Measurements from ENCODE around the gene CD69.
"Not testable (repeated sequence)": the region's sequence is repeated elsewhere in the genome, so short reads cannot be mapped to it uniquely, and the experiment has no call there.

The CD69 gene

DNA sequence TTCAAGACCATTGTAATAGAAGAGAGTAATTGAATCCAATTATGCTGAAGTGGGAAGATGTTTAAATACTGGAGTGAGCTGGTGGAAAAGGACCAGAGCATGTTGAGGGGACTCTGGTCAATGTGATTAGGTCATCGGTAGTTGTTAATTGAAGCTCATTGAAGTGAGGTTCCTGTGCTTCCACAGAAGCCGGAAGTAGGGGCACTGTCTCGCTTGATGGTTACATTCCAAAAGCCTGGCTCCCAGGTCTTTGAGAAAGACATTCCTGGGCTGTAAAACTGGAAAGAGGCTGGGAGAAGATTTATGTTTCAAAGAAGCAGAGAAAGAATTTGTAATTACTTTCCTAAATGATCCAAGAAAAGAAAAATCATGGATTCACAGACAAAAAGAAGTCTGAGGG is 15.5 kb downstream of the CD69 start:
- no peak for DNase-seq

DNA sequence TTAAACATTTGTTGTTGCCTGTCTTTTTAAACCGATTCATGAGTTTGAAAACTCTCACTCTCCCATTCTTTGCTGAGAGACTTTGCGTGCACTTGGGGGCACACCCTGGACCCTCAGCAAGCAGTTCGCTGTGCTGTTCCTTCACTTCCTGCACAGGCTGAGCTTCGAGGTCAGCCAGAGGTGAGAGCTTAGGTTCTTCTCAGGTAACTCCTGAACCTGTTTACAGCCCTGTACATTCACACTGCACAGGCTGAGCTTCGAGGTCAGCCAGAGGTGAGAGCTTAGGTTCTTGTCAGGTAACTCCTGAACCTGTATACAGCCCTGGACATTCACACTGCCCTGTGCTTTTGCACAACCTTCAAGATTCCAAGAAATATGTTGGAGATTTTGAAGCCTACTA is 18.0 kb downstream of the CD69 start:
- DNase-seq: no peak

DNA sequence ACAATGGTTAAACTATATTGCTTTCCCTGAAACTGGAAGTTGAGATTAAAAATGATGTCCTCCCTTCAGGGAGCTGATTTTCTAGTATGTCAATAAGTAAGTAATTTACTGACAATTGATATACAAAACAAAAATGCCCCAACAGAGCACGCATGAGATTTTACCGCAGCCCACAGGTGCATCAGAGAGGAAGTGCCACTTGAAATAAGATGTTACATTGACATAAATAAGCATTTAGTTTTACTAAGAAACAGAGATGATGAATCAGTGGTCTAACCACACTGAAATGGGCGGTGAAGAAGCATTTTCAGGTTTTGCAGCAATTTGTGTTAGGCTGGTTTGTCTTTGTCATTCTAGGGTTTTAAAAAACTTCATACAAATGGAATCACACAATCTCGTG is 19.0 kb downstream of the CD69 start:
- DNase-seq: peak; percentile 65

DNA sequence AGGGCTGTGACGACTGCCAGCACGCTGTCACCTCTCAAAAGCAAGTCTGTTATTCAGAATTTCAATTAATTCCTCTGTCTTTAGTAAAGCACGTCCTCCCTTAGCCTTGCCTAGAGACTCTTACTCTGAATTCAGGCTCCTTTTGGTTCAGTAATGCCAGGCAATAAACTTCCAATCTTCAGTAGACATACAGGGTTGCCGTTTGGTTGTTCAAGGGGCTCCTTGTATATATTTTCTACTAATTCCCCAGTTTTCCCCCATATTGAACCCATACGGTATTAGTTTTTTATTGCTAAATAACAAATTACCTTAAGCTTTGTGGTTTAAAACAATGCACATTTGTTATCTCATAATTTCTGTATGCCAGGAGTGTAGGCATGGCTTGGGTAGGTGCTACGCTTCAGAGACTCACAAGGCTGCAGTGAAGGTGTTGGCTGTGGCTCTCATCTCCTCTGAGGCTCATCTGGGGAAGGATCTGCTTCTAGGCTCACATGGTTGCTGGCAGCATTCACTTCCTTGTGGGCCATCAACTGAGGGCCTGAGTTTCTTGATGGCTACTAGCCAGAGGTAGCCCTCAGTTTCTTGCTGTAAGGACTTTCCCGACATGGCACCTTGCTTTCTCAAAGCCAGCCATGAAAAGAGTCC is 20.5 kb downstream of the CD69 start:
- DNase-seq: no peak

DNA sequence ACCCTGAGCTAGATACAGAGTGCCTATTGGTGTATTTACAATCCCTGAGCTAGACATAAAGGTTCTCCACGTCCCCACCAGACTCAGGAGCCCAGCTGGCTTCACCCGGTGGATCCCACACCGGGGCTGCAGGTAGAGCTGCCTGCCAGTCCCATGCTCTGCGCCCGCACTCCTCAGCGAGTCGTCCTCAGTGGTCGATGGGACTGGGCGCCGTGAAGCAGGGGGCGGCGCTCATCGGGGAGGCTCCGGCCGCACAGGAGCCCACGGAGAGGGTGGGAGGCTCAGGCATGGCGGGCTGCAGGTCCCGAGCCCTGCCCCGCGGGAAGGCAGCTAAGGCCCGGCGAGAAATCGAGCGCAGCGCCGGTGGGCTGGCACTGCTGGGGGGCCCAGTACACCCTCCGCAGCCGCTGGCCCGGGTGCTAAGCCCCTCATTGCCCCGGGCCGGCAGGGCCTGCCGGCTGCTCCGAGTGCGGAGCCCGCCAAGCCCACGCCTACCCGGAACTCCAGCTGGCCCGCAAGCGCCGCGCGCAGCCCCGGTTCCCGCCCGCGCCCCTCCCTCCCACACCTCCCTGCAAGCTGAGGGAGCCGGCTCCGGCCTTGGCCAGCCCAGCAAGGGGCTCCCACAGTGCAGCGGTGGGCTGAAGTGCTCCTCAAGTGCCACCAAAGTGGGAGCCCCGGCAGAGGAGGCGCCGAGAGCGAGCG is 21.1 kb downstream of the CD69 start:
- DNase-seq: not testable (repeated sequence)

DNA sequence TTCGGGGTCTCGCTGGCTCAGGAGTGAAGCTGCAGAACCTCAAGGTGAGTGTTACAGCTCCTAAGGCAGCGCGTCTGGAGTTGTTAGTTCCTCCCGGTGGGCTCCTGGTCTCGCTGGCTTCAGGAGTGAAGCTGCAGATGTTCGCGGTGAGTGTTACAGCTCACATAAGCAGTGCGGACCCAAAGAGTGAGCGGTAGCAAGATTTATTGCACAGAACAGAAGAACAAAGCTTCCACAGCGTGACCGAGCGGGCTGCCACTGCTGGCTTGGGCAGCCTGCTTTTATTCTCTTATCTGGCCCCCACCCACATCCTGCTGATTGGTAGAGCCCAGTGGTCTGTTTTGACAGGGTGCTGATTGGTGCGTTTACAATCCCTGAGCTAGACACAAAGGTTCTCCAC is 21.8 kb downstream of the CD69 start:
- DNase-seq: not testable (repeated sequence)

DNA sequence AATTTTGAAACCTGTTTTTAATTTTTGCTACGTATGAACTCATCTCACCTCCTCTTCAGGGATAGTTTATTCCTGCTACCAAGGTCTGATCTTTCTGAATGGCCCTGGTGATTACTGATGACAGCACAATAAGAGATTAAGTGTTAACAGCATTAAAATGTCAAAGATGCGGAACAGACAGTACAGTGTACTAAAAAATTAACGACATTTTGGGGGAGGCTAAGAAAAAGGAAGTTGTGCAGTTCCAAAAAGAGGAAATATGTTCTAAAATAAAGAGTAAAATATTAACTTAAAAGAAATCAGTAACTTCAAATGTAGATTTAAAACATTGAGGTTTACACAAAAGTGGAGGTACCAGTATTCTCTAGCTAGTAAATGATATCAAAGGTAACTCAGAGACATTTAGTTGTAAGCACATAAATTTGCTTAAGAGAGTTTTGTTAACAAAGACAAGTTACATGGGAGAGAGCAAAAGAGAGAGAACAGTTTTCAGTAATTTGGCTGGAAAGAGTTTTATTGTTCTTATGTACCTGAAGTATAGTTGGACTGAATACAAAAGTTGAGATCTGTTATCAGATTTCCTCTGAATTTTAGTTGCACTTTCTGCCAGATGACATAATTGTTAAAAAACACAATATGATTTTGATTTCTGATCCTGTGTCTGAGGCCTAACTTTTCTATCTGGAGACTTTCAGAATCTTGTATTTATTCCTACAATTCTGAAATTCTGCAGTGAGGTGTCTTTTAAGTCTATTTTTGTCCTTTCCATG is 23.6 kb downstream of the CD69 start:
- DNase-seq: no peak

DNA sequence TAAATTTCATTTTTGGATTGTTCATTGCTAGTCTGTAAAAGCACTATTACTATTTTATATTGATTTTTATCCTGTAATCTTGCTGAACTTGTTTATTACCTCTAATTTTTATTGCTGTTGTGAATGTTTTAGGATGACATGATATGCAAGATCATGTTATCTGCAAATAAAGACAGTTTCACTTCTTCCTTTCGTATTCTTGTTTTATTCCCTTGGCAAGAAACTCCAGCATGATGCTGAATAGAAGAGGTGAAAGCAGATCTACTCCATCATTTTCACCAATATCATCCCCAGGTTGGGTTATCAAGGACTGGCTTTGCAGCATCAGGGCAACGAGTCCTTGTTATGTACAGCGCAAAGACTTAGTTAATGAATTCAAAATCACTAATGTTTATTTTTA is 25.1 kb downstream of the CD69 start:
- no peak for DNase-seq

DNA sequence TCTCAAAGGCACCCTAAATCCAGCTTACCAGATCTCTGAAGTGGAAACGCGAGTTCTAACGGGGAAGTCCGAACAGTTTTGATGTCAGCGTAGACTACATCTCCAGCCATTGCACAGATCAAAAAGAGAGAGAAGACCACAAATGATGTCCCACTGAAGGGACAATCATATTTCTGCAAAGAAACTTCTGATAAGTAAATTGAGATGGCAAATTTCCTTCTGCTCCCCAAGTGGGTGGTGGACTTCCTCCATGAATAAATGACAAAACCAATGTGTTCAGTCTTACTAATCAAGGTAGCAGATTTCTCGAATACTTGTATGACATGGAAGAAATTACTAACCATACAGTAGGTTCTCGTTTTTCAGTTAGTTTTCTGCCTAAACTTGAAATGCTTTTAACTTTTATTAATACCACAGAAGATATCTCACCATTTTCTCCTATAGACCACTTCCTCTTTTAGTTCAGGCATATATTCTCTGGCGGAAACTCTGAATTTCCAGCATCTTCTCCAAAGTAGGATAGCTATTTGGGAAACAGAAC is 27.7 kb downstream of the CD69 start, which contains the start of gene CLECL1:
TSS of gene CLECL1 (minus strand) at position 177 of the 541 bp plus-strand sequence.
- no peak for DNase-seq

DNA sequence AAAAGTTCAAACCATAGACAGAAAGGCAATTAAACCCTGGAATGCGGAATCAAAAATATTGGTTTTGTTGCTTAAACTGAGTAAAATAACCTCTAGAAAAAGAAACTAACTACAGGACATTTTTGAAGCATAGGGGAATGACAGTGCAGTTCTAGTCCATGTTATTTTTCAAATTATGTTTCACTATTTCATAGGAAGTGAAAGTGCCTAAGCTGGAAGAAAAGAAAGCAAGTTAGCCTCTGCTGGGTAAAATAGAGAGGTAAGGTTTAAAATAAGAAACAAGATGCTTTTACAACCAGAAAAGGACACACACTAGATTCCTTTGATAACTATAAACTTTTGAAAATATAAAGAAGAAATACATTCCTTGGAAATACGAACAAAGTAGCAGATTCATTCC is 28.9 kb downstream of the CD69 start:
- DNase-seq: no peak

DNA sequence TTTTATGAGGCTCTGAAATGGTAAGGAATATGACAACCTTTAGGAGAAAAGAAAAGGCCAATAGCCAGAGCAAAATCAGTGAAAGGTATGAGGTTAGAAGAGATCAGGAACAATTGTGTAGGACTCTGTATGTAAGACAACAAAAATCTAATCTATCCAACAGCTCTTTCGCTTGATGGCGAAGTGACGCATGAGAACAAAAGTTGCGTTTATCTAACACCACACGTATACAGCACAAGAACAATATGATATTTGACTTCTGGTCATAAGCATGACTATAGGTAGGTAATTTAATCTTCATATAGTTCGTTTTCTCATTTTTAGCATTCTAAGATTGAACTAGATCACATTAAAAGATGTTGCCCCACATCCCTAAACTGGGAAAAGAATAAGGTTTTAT is 29.3 kb downstream of the CD69 start:
- no peak for DNase-seq

DNA sequence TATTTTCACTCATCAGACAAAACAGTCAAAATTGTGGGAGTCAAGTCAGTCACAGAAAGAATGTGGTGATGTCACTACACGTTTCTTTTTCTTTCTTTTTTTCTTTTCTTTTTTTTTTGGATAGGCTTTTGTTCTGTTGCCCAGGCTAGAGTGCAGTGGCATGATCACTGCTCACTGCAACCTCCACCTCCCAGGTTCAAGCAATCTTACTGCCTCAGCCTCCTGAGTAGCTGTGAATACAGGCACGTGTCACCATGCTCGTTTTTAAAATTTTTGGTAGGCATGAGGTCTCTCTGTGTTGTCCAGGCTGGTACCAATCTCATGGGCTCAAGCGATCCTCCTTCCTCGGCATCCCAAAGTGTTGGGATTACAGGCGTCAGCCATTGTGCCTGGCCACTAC is 30.1 kb downstream of the CD69 start:
- no peak for DNase-seq

DNA sequence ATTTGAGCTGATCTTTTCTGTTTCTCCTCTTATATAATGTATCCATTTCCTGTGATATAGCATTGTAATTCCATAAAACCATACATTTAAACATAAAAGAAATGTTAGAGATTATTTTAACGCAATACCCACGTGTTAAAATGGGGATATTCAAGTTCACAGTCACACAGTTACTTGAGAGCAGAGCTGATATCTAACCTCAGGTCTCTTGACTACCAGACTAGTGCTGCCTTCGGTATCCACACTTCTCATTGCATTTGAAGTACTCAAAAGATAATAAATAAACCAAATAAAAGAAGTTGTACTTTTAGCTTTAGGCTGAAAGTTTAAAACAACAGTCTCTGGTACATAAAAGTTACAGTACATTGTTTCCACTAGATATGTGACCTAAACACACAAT is 30.7 kb downstream of the CD69 start:
- DNase-seq: no peak

DNA sequence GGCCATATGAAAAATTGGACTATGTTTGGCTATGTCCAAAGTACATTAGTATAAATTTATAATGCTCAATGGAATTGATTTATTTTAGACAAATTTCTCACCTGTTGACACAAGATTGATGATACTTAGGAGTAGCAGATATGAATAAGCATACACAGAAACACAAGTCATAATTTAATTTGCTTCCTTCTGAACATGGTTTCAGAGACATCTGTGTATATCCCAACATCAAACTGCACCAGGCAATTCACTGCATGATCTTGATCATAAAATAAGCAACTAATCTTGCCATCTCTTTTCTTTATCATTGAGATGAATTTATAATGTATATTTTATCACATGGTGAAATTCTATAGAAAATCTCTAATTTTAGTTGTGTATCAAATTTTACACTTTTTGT is 31.6 kb downstream of the CD69 start:
- no peak for DNase-seq

DNA sequence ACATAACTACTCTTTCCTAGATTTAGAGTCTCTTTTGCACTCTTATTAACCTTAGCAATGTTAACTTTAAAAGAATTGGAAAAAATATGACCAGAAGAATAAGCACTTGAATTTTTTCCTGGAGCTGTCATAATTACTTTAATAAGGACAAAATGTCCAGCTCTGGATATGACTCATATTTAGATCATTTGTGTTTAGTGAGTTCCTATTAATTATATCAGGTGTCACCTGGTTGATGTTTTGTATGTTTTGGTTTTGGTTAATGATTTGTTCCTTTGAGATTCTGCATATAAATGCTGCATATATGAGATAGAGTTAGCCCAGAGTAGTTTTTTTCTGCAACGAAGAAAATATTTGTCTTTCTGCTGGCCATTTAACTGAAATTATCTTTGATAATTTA is 32.9 kb downstream of the CD69 start:
- no peak for DNase-seq

DNA sequence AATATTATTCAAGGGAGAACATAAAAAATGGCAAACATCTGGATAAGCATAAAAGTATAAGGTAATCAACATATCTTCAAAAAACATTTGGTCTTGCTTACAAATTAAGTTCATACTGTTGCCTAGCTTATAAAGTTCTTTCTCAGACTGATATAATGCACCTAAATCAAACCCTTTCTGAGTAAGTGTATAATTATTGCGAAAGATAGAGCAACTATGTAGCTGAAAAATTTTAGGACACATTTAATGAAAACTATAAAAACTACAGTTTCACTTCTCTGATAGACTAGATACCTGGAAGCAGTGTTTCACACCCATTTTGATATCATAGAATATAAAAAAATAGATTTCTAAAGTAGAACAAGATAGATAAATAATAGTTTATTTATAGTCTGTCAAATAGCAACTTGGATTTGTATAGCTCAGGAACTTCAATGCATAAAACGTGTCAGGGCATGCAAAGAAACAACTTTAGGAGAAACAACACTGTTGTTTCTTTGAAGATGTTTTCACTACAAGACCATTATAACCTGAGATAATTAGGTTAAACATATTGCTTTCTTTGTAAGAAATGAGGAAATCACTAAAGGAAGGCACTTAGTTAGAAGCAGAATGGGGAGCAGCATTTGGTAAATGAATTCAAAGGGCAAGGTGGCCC is 35.4 kb downstream of the CD69 start:
- DNase-seq: no peak

DNA sequence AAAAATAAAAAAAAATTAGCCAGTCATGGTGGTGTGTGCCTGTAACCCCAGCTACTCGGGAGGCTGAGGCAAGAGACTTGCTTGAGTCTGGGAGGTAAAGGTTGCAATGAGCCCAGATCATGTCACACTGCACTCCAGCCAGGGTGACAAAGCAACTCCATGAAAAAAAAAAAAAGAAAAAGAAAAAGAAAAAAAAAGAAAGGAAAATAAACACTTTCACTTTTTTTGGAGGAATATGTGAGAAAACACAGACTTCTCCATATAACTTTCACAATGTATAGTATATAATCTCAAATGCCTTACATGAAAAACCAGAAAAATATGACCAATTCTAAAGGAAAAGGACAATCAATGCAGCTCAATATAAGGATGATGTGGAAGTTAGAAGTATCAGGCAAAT is 36.7 kb downstream of the CD69 start:
- DNase-seq: no peak

DNA sequence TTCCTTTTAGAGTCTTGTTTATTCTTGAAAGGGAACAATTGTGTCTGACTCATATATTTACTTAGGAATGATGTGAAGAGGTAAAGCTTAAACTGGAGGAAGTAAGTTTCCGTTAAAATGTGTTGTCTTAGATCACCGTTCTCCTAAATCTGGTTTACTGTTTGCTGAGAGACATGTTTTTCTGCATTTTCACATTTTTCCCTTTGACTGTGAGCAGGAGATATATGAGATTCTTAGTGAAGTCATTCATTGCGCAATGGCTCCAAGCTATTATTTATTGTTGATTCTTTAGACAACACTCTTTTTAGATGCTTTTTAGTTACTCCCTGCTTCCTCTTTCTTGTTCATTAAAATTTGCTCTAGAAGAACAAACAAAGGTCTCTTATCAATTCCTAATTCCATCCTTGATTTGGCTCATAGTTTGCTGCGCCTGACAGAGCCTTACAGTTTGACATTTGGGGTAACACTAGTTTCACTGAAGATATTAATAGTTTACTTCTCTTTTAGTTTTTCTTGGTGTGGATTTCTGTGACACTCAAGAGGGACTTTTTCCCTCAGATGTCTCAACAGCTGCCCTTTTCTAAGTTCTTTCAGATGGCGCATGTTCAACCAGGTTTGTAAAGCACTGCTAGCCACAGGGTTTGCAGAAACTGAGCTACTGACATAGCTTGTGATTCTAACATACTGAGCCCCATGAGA is 39.2 kb downstream of the CD69 start:
- DNase-seq: no peak

DNA sequence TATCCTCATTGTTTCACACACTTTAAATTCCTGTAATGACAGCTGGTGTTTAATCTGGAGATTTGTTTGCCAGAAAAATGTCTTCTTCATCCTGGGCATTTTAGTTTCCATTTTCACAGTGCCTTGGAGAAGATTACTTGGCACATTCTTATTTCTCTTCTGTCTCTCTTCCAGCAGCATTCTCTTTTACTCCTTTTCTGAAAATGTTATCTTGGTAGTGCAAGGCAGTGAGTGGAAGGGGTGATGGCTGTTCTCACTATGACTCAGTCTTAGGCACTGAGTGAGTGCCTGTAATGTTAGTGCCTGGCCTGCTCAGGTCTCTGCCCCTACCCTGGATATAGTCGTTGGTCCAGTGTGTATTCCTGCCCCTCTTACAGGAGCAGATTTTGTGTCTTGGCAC is 40.9 kb downstream of the CD69 start:
- DNase-seq: no peak

DNA sequence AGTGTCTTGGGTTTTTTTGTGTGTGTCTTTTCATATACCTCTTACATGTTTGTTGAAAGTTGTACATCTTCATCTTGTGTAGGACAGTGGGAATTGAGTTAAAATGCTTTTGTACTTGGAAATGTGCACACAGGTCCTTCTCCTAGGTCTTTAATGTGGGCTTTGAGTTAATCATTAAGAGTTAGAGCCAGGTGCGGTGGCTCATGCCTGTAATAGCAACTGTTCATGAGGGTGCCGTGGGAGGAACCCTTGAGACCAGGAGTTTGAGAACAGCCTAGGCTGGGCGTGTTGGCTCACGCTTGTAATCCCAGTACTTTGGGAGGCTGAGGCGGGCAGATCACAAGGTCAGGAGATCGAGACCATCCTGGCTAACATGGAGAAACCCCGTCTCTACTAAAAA is 41.7 kb downstream of the CD69 start:
- no peak for DNase-seq

DNA sequence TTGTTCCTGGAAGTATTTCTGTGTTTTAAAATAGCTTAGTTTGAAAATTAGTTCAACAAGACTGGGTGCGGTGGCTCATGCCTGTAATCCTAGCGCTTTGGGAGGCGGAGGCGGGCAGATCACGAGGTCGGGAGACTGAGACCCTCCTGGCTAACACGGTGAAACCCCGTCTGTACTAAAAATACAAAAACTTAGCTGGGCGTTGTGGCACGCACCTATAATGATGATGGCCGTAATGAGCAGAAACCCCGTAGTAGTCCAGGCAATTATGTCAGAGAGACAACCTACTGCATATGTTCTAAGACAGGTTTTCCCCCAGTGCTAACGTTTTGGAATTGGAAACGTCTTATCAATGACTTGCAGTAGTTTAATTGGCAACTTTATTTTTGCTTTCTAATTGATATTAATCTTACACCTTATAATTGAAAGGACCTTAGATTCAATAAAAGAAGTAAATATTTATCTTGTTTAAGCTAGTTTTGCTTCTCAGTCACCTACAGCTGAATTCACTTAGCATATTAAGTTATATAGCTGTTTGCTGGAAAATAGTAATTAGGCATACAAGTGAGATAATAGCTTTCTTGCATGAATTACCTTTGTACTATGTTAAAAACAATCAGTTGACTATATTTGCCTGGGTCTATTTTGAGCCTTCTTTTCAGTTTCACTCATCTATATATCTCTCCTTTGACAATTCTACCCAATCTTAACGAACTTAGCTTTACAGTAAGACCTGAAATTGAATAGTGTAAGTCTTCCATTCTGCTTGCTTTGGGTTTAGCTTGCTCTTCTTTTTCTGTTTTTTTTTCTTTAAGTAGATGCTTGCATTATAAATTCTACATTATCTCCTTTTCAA is 43.4 kb downstream of the CD69 start:
- DNase-seq: no peak
